ENCODE measurements around the gene MTA3.

Gene MTA3

DNA sequence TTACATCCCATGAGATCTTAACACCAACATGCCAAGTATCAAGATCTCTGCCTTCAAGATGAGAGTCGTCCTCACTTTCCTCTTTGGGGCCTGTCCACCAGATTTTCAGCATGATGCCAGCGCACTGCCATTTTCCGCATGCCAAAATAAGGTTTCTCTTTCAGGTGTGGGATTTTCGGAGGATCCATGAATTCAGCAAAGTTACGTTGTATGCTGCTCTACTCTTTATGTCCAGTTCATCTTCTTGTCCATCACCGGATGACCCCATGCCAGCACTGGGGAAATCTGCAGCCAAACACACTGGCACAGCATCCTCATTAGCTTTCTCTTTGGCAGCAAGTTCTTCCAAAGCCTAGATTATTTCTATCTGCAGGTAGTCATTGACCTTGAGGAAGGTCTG is 228.8 kb downstream of the MTA3 start:
- peaks cover 22% of the 10 kb centered on the region for H3K27me3 ChIP-seq (ENCODE audit: control insufficient read depth, insufficient read depth, low read length, poor library complexity, severe bottlenecking)
- no peak overlapping the region for H3K4me3 ChIP-seq (ENCODE audit: insufficient read depth, low read depth, low read length)
- H3K9me3 ChIP-seq (ENCODE audit: control insufficient read depth, low read length): no peaks in the 10 kb centered on the region
- 79 to 81% methylated on average over 6 of the region's 6 CpGs for WGBS, 2 experiments
- H3K27ac ChIP-seq (ENCODE audit: insufficient read depth, low read depth, low read length, poor library complexity, severe bottlenecking): no peak overlapping the region
- no peaks in the 10 kb centered on the region for H3K36me3 ChIP-seq (ENCODE audit: control insufficient read depth, insufficient read depth, low read length)
- H3K4me1 ChIP-seq (ENCODE audit: control insufficient read depth, insufficient read depth, low read length): no peaks in the 10 kb centered on the region

DNA sequence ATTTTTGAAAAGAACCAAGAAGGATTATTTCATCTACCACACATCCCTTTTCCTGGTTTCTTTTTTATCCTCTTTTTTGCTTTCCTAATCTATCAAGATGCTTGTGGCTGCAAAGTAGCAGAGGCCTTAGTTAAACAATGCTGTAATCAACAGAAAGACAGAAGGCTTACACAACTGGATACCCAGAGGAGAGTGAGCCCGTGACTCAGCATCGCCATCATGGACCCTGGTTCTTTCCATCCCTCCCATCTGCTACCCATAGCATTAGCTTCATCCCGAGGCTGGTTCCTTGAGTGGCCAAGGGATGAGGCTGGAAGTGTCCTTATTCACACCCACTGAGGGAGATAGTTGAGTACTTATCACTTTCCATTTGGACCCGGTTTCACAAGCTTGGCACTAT is 231.4 kb downstream of the MTA3 start:
- no peaks in the 10 kb centered on the region for H3K4me1 ChIP-seq (ENCODE audit: control insufficient read depth, insufficient read depth, low read length)
- H3K36me3 ChIP-seq (ENCODE audit: control insufficient read depth, insufficient read depth, low read length): no peaks in the 10 kb centered on the region
- H3K4me3 ChIP-seq (ENCODE audit: insufficient read depth, low read depth, low read length): no peak overlapping the region
- H3K9me3 ChIP-seq (ENCODE audit: control insufficient read depth, low read length): no peaks in the 10 kb centered on the region
- H3K27me3 ChIP-seq (ENCODE audit: control insufficient read depth, insufficient read depth, low read length, poor library complexity, severe bottlenecking): peaks cover 18% of the 10 kb centered on the region
- no peak overlapping the region for H3K27ac ChIP-seq (ENCODE audit: insufficient read depth, low read depth, low read length, poor library complexity, severe bottlenecking)
- WGBS, 2 experiments: 81 to 84% methylated on average over 4 of the region's 4 CpGs

DNA sequence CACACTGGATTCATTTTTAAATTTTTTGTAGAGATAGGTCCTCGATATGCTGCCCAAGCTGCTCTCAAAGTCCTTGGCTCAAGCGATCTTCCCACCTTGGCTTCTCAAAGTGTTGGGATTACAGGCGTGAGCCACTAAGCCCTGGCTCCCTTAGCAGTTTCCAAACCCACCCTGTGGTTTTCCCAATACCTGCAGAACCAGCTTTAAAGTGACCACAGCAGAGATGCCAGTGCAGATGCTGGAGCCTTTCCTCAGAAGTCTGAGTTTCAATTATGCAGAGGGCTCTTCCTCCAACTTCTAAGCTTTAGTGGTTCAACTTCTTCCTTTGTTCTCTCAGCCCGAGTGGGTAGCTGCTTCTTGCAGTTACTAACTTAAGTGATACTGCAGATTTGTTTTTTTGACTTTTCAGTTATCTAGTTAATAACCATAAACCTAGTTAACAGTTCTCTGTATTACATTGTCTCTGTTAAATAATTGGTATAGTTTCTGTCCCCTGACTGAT is 232.1 kb downstream of the MTA3 start:
- Histone ChIP-seq H3K36me3 (ENCODE audit: control insufficient read depth, insufficient read depth, low read length) (no peaks in the 10 kb centered on the region), H3K4me1 (ENCODE audit: control insufficient read depth, insufficient read depth, low read length) (no peaks in the 10 kb centered on the region), H3K27ac (ENCODE audit: insufficient read depth, low read depth, low read length, poor library complexity, severe bottlenecking) (no peak overlapping the region), H3K9me3 (ENCODE audit: control insufficient read depth, low read length) (no peaks in the 10 kb centered on the region), H3K4me3 (ENCODE audit: insufficient read depth, low read depth, low read length) (no peak overlapping the region), H3K27me3 (ENCODE audit: control insufficient read depth, insufficient read depth, low read length, poor library complexity, severe bottlenecking) (peaks cover 21% of the 10 kb centered on the region)
- 89 to 92% methylated on average over 4 of the region's 4 CpGs for WGBS, 2 experiments

DNA sequence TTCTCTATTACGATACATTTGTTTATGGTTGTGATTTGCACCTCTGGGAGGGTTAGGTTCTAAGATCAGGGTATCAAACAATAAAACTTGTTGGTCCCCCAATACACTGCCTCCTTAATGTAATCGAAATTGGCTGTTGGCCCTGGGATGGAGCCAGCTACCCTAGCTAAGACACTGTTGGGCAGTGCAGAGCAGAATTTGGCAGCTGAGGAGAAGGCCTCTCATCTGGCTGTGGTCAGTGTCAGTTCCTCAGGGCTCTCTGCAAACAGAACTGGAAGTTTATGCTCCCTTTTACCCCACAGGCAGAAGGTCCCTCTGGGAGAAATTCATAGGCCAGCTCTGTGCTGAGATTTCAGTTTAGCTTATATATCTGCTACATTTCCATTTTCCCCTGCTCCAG is 232.5 kb downstream of the MTA3 start:
- 86 to 95% methylated on average over 1 to 2 of the region's 2 CpGs for WGBS, 2 experiments
- H3K27me3 ChIP-seq (ENCODE audit: control insufficient read depth, insufficient read depth, low read length, poor library complexity, severe bottlenecking): peaks cover 21% of the 10 kb centered on the region
- H3K4me3 ChIP-seq (ENCODE audit: insufficient read depth, low read depth, low read length): no peak overlapping the region
- no peaks in the 10 kb centered on the region for H3K4me1 ChIP-seq (ENCODE audit: control insufficient read depth, insufficient read depth, low read length)
- no peaks in the 10 kb centered on the region for H3K36me3 ChIP-seq (ENCODE audit: control insufficient read depth, insufficient read depth, low read length)
- H3K27ac ChIP-seq (ENCODE audit: insufficient read depth, low read depth, low read length, poor library complexity, severe bottlenecking): no peak overlapping the region
- no peaks in the 10 kb centered on the region for H3K9me3 ChIP-seq (ENCODE audit: control insufficient read depth, low read length)

DNA sequence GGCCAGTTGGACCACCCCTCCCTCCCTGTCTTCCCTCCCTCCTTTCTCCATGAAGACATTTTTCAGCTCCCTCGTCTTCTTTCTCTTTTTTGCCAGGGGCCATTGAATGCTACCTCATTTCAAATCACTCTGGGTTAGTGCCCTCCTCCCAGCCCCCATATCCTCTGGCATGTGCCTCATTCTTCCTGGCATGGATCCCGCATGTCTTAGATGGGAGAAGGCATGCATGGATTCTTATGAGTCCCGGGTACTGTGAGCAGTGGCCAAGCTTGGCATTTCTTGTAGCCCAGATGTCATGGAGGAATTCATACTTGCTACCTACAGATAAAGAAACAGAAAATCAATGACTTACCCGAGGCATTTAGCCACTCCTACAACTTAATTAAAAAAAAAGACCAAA is 232.9 kb downstream of the MTA3 start:
- no peaks in the 10 kb centered on the region for H3K4me1 ChIP-seq (ENCODE audit: control insufficient read depth, insufficient read depth, low read length)
- 84 to 92% methylated on average over 4 of the region's 4 CpGs for WGBS, 2 experiments
- no peaks in the 10 kb centered on the region for H3K36me3 ChIP-seq (ENCODE audit: control insufficient read depth, insufficient read depth, low read length)
- no peaks in the 10 kb centered on the region for H3K9me3 ChIP-seq (ENCODE audit: control insufficient read depth, low read length)
- peaks cover 21% of the 10 kb centered on the region for H3K27me3 ChIP-seq (ENCODE audit: control insufficient read depth, insufficient read depth, low read length, poor library complexity, severe bottlenecking)
- H3K27ac ChIP-seq (ENCODE audit: insufficient read depth, low read depth, low read length, poor library complexity, severe bottlenecking): no peak overlapping the region
- no peak overlapping the region for H3K4me3 ChIP-seq (ENCODE audit: insufficient read depth, low read depth, low read length)

DNA sequence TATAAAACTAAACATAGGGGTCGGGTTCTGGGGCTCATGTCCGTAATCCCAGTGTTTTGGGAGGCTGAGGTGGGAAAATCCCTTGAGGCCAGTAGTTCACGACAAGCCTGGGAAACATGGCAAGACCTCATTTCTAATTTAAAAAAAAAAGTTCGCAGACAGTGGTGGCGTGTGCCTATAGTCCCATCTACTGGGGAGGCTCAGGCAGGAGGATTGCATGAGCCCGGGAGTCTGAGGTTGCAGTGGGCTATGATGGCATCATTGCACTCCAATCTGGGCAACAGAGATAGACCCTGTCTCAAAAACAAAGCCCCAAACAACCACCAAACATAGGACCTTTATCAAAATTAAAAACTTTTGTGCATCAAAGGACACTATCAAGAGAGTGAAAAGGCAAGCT is 233.7 kb downstream of the MTA3 start:
- no peak overlapping the region for H3K4me3 ChIP-seq (ENCODE audit: insufficient read depth, low read depth, low read length)

DNA sequence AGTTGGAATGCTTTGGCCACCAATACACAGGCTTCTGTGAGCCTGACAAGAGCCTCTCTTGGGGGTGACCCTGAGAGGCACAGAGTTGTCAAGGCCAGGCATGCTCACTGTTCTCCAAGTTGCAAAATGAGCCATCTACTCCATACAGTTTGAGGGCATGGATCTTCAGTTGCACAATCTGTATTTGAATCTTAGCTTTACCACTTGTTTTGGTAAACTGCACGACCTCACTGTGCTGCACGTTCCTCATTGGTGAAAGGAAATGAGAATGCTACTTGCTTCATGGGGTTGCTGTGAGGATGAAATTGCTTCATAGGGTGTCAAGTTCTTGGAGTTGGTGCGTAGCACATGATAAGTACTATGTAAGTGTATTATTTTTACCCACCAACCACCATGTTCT is 235.9 kb downstream of the MTA3 start:
- Histone ChIP-seq H3K4me1 (ENCODE audit: control insufficient read depth, insufficient read depth, low read length) (no peaks in the 10 kb centered on the region), H3K9me3 (ENCODE audit: control insufficient read depth, low read length) (no peaks in the 10 kb centered on the region), H3K4me3 (ENCODE audit: insufficient read depth, low read depth, low read length) (no peak overlapping the region), H3K36me3 (ENCODE audit: control insufficient read depth, insufficient read depth, low read length) (no peaks in the 10 kb centered on the region), H3K27me3 (ENCODE audit: control insufficient read depth, insufficient read depth, low read length, poor library complexity, severe bottlenecking) (peaks cover 34% of the 10 kb centered on the region), H3K27ac (ENCODE audit: insufficient read depth, low read depth, low read length, poor library complexity, severe bottlenecking) (no peak overlapping the region)
- 97 to 98% methylated on average over 2 of the region's 3 CpGs for WGBS, 2 experiments

More for the DNA sequence above, 233.7 kb downstream of the MTA3 start:
- no peaks in the 10 kb centered on the region for H3K36me3 ChIP-seq (ENCODE audit: control insufficient read depth, insufficient read depth, low read length)
- H3K9me3 ChIP-seq (ENCODE audit: control insufficient read depth, low read length): no peaks in the 10 kb centered on the region
- peaks cover 21% of the 10 kb centered on the region for H3K27me3 ChIP-seq (ENCODE audit: control insufficient read depth, insufficient read depth, low read length, poor library complexity, severe bottlenecking)
- H3K4me1 ChIP-seq (ENCODE audit: control insufficient read depth, insufficient read depth, low read length): no peaks in the 10 kb centered on the region
- no peak overlapping the region for H3K27ac ChIP-seq (ENCODE audit: insufficient read depth, low read depth, low read length, poor library complexity, severe bottlenecking)
- 93 to 94% methylated on average over 6 of the region's 6 CpGs for WGBS, 2 experiments

DNA sequence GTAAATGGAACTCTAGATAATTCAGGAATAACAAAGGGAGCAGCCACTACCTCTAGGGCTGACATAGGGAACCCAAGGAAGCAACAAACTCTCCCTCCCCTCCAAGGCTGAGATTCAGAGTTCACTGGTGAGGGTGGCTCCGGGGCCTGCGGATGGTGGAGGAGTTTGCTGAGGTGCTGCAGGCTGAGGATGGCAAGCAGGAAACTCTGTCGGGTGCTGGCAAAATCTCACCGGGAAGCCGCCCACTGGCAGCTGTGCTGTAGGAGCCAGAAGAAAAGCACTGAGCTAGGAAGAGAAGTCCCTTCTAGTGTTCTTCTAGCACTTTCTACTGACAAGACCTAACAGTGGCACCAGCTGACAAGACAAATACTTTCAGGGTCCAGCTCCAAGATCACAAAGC is 236.5 kb downstream of the MTA3 start:
- Histone ChIP-seq H3K36me3 (ENCODE audit: control insufficient read depth, insufficient read depth, low read length) (no peaks in the 10 kb centered on the region), H3K27ac (ENCODE audit: insufficient read depth, low read depth, low read length, poor library complexity, severe bottlenecking) (no peak overlapping the region), H3K27me3 (ENCODE audit: control insufficient read depth, insufficient read depth, low read length, poor library complexity, severe bottlenecking) (peaks cover 34% of the 10 kb centered on the region), H3K9me3 (ENCODE audit: control insufficient read depth, low read length) (no peaks in the 10 kb centered on the region), H3K4me3 (ENCODE audit: insufficient read depth, low read depth, low read length) (no peak overlapping the region), H3K4me1 (ENCODE audit: control insufficient read depth, insufficient read depth, low read length) (no peaks in the 10 kb centered on the region)
- WGBS, 2 experiments: 76 to 77% methylated on average over 5 of the region's 5 CpGs
